HCT116 (cell line): ENCODE results near the gene CCDC90B. TPM values are rescaled to one million over a fixed set of nuclear protein-coding genes. Genes with fewer than 3 reads are reported as not detected.

Experiments
- ATAC-seq: fragments of 200-7000 bp; cut with Tn5 transposase; 2 replicates; pipeline ENCODE4 v1.9.1; 2020; ENCODE audit warnings: mild to moderate bottlenecking, moderate library complexity
- BruUV-seq: library from RNA; stranded (reverse); fragments of 400-500 nt; replicated peaks from 2 replicates; lab custom pipeline; 2021; lab: Mats Ljungman, UMichigan
- CTCF ChIA-PET: fragments of 300-600 bp; sonication (Branson Sonifier 250); formaldehyde crosslinking; loops from one replicate; lab custom pipeline; 2021; ENCODE audit warnings: antibody characterized with exemption; lab: Charles Lee
- POLR2A ChIA-PET: fragments of 300-600, 350-600 bp; sonication (Branson Sonifier 250); formaldehyde crosslinking; loops from one replicate; lab custom pipeline; 2021; ENCODE audit warnings: antibody characterized with exemption; lab: Charles Lee
- RAD21 ChIA-PET, 2 experiments: fragments of 300-600 bp; sonication (Branson Sonifier 250); formaldehyde crosslinking; loops; one replicate each; lab custom pipeline; 2023; ENCODE audit warnings: low total read pairs in 2 of 2; ENCODE audit not compliant: uncharacterized antibody in 2 of 2, unreplicated experiment in 2 of 2, low non-redundant PET in 1 of 2; lab: Charles Lee
- DNase-seq: peaks from one replicate; pipeline ENCODE4 v3.0.0-alpha.2; 2010; ENCODE audit warnings: low read depth, low spot score
- H2AFZ ChIP-seq: fragments of 200-600 bp; shearing (Covaris generic), sonication (generic); 2 replicates; pipeline ENCODE4 v1.6.1; 2017; ENCODE audit warnings: low read depth, mixed run types, mixed read lengths, antibody characterized with exemption, low read length; ENCODE audit not compliant: poor library complexity, severe bottlenecking
- H3K27ac ChIP-seq: 2 replicates; pipeline ENCODE4 v1.5.1; 2012; ENCODE audit warnings: low read depth, low read length
- H3K27me3 ChIP-seq: fragments of 200-600 bp; sonication (generic); 2 replicates; pipeline ENCODE4 v1.6.1; 2016; ENCODE audit warnings: mixed run types, low read length, mixed read lengths; ENCODE audit not compliant: insufficient read depth
- H3K36me3 ChIP-seq, 2 experiments: fragments of 200-500 bp in 1 of 2; fragments of 200-600 bp in 1 of 2; sonication (Bioruptor generic) in 1 of 2; sonication (generic) in 1 of 2; 2 replicates each; pipeline versions ENCODE4 v1.5.1 to v1.6.1; 2014 to 2016; ENCODE audit warnings: low read length in 2 of 2, inconsistent platforms in 1 of 2, mixed read lengths in 1 of 2, mixed run types in 1 of 2; ENCODE audit not compliant: insufficient read depth in 2 of 2, control insufficient read depth in 1 of 2
- H3K4me1 ChIP-seq, 2 experiments: fragments of 200-600 bp in 1 of 2; sonication (generic) in 1 of 2; 2 replicates each; pipeline versions ENCODE4 v1.5.1 to v1.6.1; 2012 to 2017; ENCODE audit warnings: low read length in 2 of 2, inconsistent platforms in 1 of 2, mild to moderate bottlenecking in 1 of 2, mixed read lengths in 1 of 2, mixed run types in 1 of 2, moderate library complexity in 1 of 2; ENCODE audit not compliant: insufficient read depth in 2 of 2, control insufficient read depth in 1 of 2
- H3K4me2 ChIP-seq: fragments of 200-600 bp; sonication (generic); 2 replicates; pipeline ENCODE4 v1.6.1; 2017; ENCODE audit warnings: mixed run types, low read length, mixed read lengths
- H3K4me3 ChIP-seq, 2 experiments: fragments of 200-600 bp in 1 of 2; sonication (generic) in 1 of 2; replicated peaks in 1 of 2; 2 replicates each; pipeline ENCODE4 v1.5.1; 2011 to 2016; ENCODE audit warnings: low read length in 2 of 2, control low read depth in 1 of 2, low read depth in 1 of 2, mild to moderate bottlenecking in 1 of 2, mixed read lengths in 1 of 2, mixed run types in 1 of 2
- H3K79me2 ChIP-seq: fragments of 200-600 bp; sonication (generic); 2 replicates; pipeline ENCODE4 v1.6.1; 2017; ENCODE audit warnings: mild to moderate bottlenecking, mixed run types, low read length, moderate library complexity, mixed read lengths; ENCODE audit not compliant: insufficient read depth
- H3K9ac ChIP-seq: fragments of 200-600 bp; sonication (generic); 2 replicates; pipeline ENCODE4 v1.6.1; 2016; ENCODE audit warnings: low read length, mixed read lengths
- H3K9me2 ChIP-seq: fragments of 200-600 bp; sonication (generic), shearing (Covaris generic); 2 replicates; pipeline ENCODE4 v1.6.1; 2017; ENCODE audit warnings: mixed run types, mild to moderate bottlenecking, moderate library complexity; ENCODE audit not compliant: insufficient read depth
- H3K9me3 ChIP-seq, 2 experiments: fragments of 200-500 bp in 1 of 2; fragments of 200-600 bp in 1 of 2; sonication (Bioruptor generic) in 1 of 2; sonication (generic) in 1 of 2; 2 replicates each; pipeline ENCODE4 v1.6.1; 2014 to 2017; ENCODE audit warnings: low read length in 2 of 2, mixed read lengths in 2 of 2, inconsistent platforms in 1 of 2, low read depth in 1 of 2, mild to moderate bottlenecking in 1 of 2, mixed run types in 1 of 2, moderate library complexity in 1 of 2; ENCODE audit not compliant: control insufficient read depth in 1 of 2, insufficient read depth in 1 of 2
- H4K20me1 ChIP-seq: fragments of 200-600 bp; sonication (generic), shearing (Covaris generic); 2 replicates; pipeline ENCODE4 v1.6.1; 2017; ENCODE audit warnings: mixed run types, mild to moderate bottlenecking, moderate library complexity; ENCODE audit not compliant: insufficient read depth
- CBX3 ChIP-seq: IDR thresholded peaks from 2 replicates; pipeline ENCODE4 v1.6.1; 2012; ENCODE audit warnings: low read depth
- EGR1 ChIP-seq: IDR thresholded peaks from 2 replicates; pipeline ENCODE4 v1.6.1; 2012; ENCODE audit warnings: low read depth
- ELF1 ChIP-seq: IDR thresholded peaks from 2 replicates; pipeline ENCODE4 v1.6.1; 2012; ENCODE audit warnings: low read depth, borderline replicate concordance
- EZH2 ChIP-seq: fragments of 200-600 bp; sonication (generic); IDR thresholded peaks from 2 replicates; pipeline ENCODE4 v1.6.1; 2017; ENCODE audit warnings: antibody characterized with exemption, mixed run types
- FOSL1 ChIP-seq: IDR thresholded peaks from 2 replicates; pipeline ENCODE4 v1.6.1; 2012; ENCODE audit warnings: low read depth
- MAX ChIP-seq: IDR thresholded peaks from 2 replicates; pipeline ENCODE4 v1.6.1; 2012
- POLR2AphosphoS5 ChIP-seq: IDR thresholded peaks from 2 replicates; pipeline ENCODE4 v1.6.1; 2011; ENCODE audit warnings: mild to moderate bottlenecking, low read depth, low read length, moderate library complexity
- RAD21 ChIP-seq: IDR thresholded peaks from 2 replicates; pipeline ENCODE4 v1.6.1; 2012; ENCODE audit warnings: low read depth, mild to moderate bottlenecking
- SIN3A ChIP-seq: IDR thresholded peaks from 2 replicates; pipeline ENCODE4 v1.6.1; 2012; ENCODE audit warnings: low read depth
- YY1 ChIP-seq: IDR thresholded peaks from 2 replicates; pipeline ENCODE4 v1.6.1; 2011; ENCODE audit warnings: low read length, low read depth, moderate library complexity, mild to moderate bottlenecking; ENCODE audit not compliant: insufficient replicate concordance; ENCODE audit errors: extremely low read depth
- ZBTB33 ChIP-seq: IDR thresholded peaks from 2 replicates; pipeline ENCODE4 v1.6.1; 2011; ENCODE audit warnings: mild to moderate bottlenecking, low read length, moderate library complexity; ENCODE audit not compliant: insufficient replicate concordance; ENCODE audit errors: extremely low read depth
- intact Hi-C: fragments of 100-400 bp; cut with micrococcal nuclease; formaldehyde crosslinking; loops from 2 replicates; pipeline ENCODE4 v1.10.0; 2022
- total RNA-seq: library from RNA; stranded (reverse); gene quantifications from one replicate; pipeline ENCODE4 v1.2.1, GENCODE V29; 2021; ENCODE audit not compliant: unreplicated experiment

Gene CCDC90B
- total RNA-seq, 1 experiment from 2014 or later = 30.3 TPM

- CTCF ChIA-PET = interaction anchor here (0.7 kb wide), 1 partner anchor 287 kb away, joined by 3 read pairs; no protein-coding TSS in a partner anchor
- DNase-seq = no peak
- TF ChIP-seq YY1 (no peak), CBX3 (no peak), SIN3A (no peak), ELF1 (no peak), MAX (no peak), EZH2 (no peak), EGR1 (no peak), POLR2AphosphoS5 (no peak), ZBTB33 (no peak), FOSL1 (no peak), RAD21 (no peak)
- H3K4me2 ChIP-seq = no peak overlapping the region
- H3K27me3 ChIP-seq = no peaks in the 10 kb centered on the region; the same call in 1 of the 2 replicates
- no peak overlapping the region for H3K9ac ChIP-seq
- H3K4me1 ChIP-seq = no peaks in the 10 kb centered on the region
- H3K4me3 ChIP-seq = no peak overlapping the region
- no peak for ATAC-seq
- no peak overlapping the region for H2AFZ ChIP-seq
- H3K9me2 ChIP-seq = no peaks in the 10 kb centered on the region
- intact Hi-C loops = no loop called here
- no peak overlapping the region for H3K27ac ChIP-seq
- H3K79me2 ChIP-seq = no peaks in the 10 kb centered on the region
- no TSS peak for BruUV-seq
- no peaks in the 10 kb centered on the region for H3K9me3 ChIP-seq
- RAD21 ChIA-PET = no interaction called here
- no peaks in the 10 kb centered on the region for H3K36me3 ChIP-seq
- POLR2A ChIA-PET = no interaction called here
- H4K20me1 ChIP-seq = no peaks in the 10 kb centered on the region
Measured at GRCh38 chr11:83223457-83223856, 62.7 kb downstream of the CCDC90B start.
